Prostate gland (tissue), 2 donors: Measurements from ENCODE around the gene PHF23. TPM values are rescaled to one million over a fixed set of nuclear protein-coding genes. Genes with fewer than 3 reads are reported as not detected.

ENCODE experiments used
- DNase-seq: peaks from one replicate; pipeline ENCODE4 v3.0.0-alpha.2; 2019; ENCODE audit warnings: low spot score
- H3K27ac ChIP-seq, 2 donors: fragments of 200-600 bp; sonication (generic); 2 replicates each; pipeline ENCODE4 v1.5.1; 2017 to 2019
- H3K27me3 ChIP-seq: fragments of 200-600 bp; sonication (generic); replicated peaks from 2 replicates; pipeline ENCODE4 v1.5.1; 2019; ENCODE audit not compliant: insufficient read depth
- H3K36me3 ChIP-seq, 2 donors: fragments of 200-600 bp; sonication (generic); 1 replicate in 1 of 2; 2 replicates in 1 of 2; pipeline versions ENCODE4 v1.5.1 to v1.8.1; 2017 to 2019
- H3K4me1 ChIP-seq: fragments of 200-600 bp; sonication (generic); replicated peaks from 2 replicates; pipeline ENCODE4 v1.5.1; 2019
- H3K4me3 ChIP-seq, 2 donors: fragments of 200-600 bp; sonication (generic); 2 replicates each; pipeline ENCODE4 v1.5.1; 2017 to 2019
- H3K9me3 ChIP-seq: fragments of 200-600 bp; sonication (generic); 2 replicates; pipeline ENCODE4 v1.5.1; 2017
- POLR2A ChIP-seq: fragments of 450-650 bp; IDR thresholded peaks from one replicate; pipeline ENCODE4 v1.6.1; 2016; ENCODE audit warnings: antibody characterized with exemption, mild to moderate bottlenecking
- POLR2AphosphoS5 ChIP-seq: sonication (generic); formaldehyde crosslinking; IDR thresholded peaks from one replicate; pipeline ENCODE4 v1.6.1; 2017; ENCODE audit warnings: antibody characterized with exemption
- WGBS: methylation state at CpG from one replicate; pipeline ENCODE4 v1.1.5; 2018; 5-methylcytosine and 5-hydroxymethylcytosine counted together
- intact Hi-C: fragments of 100-400 bp; cut with DNase I; formaldehyde crosslinking; loops from one replicate; pipeline ENCODE4 v1.14.2; 2022
- total RNA-seq, 2 donors: library from RNA; depleted of rRNA; stranded (reverse); fragments of >200 nt; gene quantifications; one replicate each; pipeline ENCODE4 v1.1.0, GENCODE V29; 2016
- TF ChIP-seq, protein P1 (sequence below), 4 experiments: fragments of 200-600 bp in 2 of 4; fragments of 450-650 bp in 2 of 4; sonication (generic) in 2 of 4; IDR thresholded peaks; 1 replicate in 3 of 4; 2 replicates in 1 of 4; pipeline ENCODE4 v1.5.1; 2016 to 2019; ENCODE audit warnings: antibody characterized with exemption in 4 of 4, mild to moderate bottlenecking in 2 of 4, moderate library complexity in 2 of 4

The PHF23 gene
- total RNA-seq, 2 donors from 2014 or later: 41.2 to 92.5 TPM

DNA sequence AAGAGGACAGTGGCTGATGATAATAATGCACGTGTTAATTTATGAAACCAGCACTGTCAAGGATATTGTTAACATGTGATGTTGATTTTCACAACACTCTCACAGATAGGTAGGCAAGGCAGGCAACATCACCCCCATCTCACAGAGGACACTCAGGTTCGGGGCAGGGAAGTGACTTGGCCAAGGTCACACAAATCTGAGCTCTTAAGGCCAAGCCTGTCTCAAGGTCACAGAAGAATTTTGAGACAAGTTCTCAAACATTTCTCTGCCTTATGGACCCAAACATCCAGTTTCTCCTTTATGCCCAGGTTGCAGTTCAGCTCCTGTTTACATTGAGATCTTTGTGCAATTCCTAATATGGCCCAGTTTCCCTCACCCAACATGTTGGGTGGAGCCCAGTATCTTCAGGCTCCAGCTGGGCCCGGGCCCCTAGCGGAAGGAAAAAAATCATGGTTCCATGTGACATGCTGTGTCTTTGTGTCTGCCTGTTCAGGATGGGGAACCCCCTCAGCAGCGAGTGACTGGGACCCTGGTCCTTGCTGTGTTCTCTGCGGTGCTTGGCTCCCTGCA is 43.6 kb upstream of the PHF23 start:
- 59% methylated on average over 6 of the region's 6 CpGs for WGBS
- H3K27ac ChIP-seq: peak overlapping the region; percentile 77

DNA sequence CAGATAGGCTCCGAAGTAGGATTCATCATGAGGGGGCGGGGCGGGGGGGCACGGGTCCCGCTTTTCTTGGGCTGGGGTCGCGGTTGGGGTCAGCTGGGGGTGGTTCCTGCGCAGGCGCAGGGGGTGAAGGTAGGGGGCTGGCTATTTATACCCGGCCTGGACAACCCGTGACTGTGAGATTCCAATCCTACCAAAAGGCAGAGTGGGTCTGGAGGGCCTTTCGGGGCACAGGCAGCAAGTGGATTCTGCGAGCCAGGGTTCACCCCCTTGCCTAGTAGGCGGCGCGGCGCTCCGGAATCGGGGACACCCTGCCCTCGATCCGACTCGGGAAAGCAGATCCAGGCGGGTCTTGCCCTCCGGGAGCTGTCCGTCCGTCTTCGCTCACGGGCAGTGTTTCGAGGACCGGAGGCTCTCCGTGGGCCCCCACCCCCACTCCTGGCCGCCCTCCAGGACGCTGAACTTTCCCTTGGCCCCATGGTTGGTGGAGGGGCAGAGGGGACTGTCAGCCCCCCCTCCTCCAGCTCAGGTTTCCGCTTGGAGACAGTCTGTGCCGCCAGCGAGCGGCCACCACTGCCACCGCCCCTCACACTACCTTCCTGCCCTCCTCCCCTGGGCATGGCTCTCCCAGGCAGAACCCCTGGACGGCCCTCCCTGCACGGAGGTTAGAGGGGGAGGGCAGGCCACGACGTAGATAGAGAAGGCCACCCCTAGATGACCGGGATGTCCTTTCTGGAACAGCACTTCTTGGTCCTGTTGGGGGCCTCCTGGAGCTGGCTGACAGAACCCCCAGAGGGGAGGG is 42.9 kb upstream of the PHF23 start:
- no peaks in the 10 kb centered on the region for H3K9me3 ChIP-seq
- H3K4me1 ChIP-seq: peaks cover 9% of the 10 kb centered on the region
- no peaks in the 10 kb centered on the region for H3K36me3 ChIP-seq
- TF ChIP-seq POLR2AphosphoS5 (no peak), POLR2A (no peak)
- TF ChIP-seq, protein P1, sequence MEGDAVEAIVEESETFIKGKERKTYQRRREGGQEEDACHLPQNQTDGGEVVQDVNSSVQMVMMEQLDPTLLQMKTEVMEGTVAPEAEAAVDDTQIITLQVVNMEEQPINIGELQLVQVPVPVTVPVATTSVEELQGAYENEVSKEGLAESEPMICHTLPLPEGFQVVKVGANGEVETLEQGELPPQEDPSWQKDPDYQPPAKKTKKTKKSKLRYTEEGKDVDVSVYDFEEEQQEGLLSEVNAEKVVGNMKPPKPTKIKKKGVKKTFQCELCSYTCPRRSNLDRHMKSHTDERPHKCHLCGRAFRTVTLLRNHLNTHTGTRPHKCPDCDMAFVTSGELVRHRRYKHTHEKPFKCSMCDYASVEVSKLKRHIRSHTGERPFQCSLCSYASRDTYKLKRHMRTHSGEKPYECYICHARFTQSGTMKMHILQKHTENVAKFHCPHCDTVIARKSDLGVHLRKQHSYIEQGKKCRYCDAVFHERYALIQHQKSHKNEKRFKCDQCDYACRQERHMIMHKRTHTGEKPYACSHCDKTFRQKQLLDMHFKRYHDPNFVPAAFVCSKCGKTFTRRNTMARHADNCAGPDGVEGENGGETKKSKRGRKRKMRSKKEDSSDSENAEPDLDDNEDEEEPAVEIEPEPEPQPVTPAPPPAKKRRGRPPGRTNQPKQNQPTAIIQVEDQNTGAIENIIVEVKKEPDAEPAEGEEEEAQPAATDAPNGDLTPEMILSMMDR (IDR thresholded peaks at IDR 0.05): no peak
- no peak for DNase-seq
- no peaks in the 10 kb centered on the region for H3K27me3 ChIP-seq
- H3K27ac ChIP-seq: peak overlapping the region; percentile 77
- peak overlapping the region; percentile 34 to 41 for H3K4me3 ChIP-seq
- intact Hi-C loops: loop anchor here (2.0 to 10.0 kb wide), 2 partner anchors 29 to 237 kb away; partner anchors contain the start of genes ELP5 and SLC16A11
- 2% methylated on average over 41 of the region's 43 CpGs for WGBS

More for the DNA sequence above, 43.6 kb upstream of the PHF23 start:
- DNase-seq: no peak
- intact Hi-C loops: loop anchor here (10.0 kb wide), 1 partner anchor 238 kb away; the partner anchor contains the start of gene SLC16A11
- no peaks in the 10 kb centered on the region for H3K27me3 ChIP-seq
- no peaks in the 10 kb centered on the region for H3K9me3 ChIP-seq
- H3K4me3 ChIP-seq: peak overlapping the region in 1 of 2 donors; percentile 41
- peaks cover 9% of the 10 kb centered on the region for H3K4me1 ChIP-seq
- TF ChIP-seq POLR2A: no peak
- TF ChIP-seq POLR2AphosphoS5: no peak
- H3K36me3 ChIP-seq: no peaks in the 10 kb centered on the region

DNA sequence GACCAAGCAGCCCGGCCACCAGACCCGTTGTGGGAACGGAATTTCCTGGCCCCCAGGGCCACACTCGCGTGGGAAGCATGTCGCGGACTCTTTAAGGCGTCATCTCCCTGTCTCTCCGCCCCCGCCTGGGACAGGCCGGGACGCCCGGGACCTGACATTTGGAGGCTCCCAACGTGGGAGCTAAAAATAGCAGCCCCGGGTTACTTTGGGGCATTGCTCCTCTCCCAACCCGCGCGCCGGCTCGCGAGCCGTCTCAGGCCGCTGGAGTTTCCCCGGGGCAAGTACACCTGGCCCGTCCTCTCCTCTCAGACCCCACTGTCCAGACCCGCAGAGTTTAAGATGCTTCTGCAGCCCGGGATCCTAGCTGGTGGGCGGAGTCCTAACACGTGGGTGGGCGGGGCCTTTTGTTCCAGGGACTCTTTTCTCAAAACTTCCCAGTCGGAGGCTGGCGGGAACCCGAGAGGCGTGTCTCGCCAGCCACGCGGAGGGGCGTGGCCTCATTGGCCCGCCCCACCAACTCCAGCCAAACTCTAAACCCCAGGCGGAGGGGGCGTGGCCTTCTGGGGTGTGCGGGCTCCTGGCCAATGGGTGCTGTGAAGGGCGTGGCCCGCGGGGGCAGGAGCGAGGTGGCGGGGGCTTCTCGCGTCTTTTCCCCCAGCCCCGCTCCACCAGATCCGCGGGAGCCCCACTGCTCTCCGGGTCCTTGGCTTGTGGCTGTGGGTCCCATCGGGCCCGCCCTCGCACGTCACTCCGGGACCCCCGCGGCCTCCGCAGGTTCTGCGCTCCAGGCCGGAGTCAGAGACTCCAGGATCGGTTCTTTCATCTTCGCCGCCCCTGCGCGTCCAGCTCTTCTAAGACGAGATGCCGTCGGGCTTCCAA is 42.1 kb upstream of the PHF23 start, which contains the start of gene SLC2A4:
Gene SLC2A4, plus strand, starts transcription at position 645 of the 879 bp plus-strand sequence. Its CDS starts 217 bp downstream, at position 862.
- intact Hi-C loops: loop anchor here (2.0 to 10.0 kb wide), 2 partner anchors 29 to 237 kb away; partner anchors contain the start of genes ELP5 and SLC16A11
- TF ChIP-seq, protein P1 (IDR thresholded peaks at IDR 0.05): peak in 2 of 4 experiments; percentile 25 to 27
- TF ChIP-seq POLR2A (peak; percentile 62), POLR2AphosphoS5 (peak; percentile 87)
- peak within 1 kb of the TSS; percentile 77 for H3K27ac ChIP-seq
- peak; percentile 96 for DNase-seq
- peak within 1 kb of the TSS; percentile 34 to 41 for H3K4me3 ChIP-seq
- no peaks in the 10 kb centered on the region for H3K36me3 ChIP-seq
- H3K27me3 ChIP-seq: no peaks in the 10 kb centered on the region
- under 1% methylated on average over 58 of the region's 71 CpGs for WGBS
- no peaks in the 10 kb centered on the region for H3K9me3 ChIP-seq
- H3K4me1 ChIP-seq: peaks cover 9% of the 10 kb centered on the region

DNA sequence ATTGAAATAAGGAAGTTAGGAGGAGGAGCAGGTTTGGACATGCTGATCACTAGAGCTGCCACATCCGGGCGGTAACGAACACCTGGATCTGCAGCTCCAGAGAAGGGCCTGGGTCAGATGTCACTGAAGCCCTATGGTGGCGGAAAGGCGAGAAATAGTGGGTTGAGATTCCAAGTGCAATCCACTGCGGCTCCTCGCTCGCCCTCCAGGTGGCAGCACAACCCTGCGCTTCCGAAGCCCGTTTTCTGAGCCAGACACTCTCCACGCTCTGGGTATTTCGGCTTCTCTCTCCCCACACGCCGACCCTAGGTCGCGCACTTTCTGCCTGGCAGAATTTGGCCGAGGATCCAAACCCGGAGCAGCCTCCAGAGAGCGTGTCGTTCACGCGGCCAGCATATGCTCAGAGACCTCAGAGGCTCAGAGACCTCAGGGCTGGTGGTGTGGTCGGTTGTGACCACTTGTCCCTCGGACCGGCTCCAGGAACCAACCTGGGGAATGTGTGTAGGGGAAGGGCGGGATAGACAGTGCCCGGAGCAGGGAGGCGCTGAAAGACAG is 41.3 kb upstream of the PHF23 start:
- intact Hi-C loops: loop anchor here (1.0 to 10.0 kb wide), 3 partner anchors 16 to 236 kb away; partner anchors contain the start of genes ELP5 and SLC16A11
- H3K4me1 ChIP-seq: peaks cover 9% of the 10 kb centered on the region

More for the DNA sequence above, 41.3 kb upstream of the PHF23 start:
- H3K9me3 ChIP-seq: no peaks in the 10 kb centered on the region
- no peaks in the 10 kb centered on the region for H3K36me3 ChIP-seq
- no peaks in the 10 kb centered on the region for H3K27me3 ChIP-seq
- WGBS: under 1% methylated on average over 29 of the region's 29 CpGs
- peak; percentile 74 for DNase-seq
- TF ChIP-seq POLR2AphosphoS5: peak; percentile 59
- TF ChIP-seq, protein P1 (IDR thresholded peaks at IDR 0.05): peak; percentile 79 to 99 (median 88)
- peak; percentile 29 for TF ChIP-seq POLR2A
- peak overlapping the region; percentile 77 for H3K27ac ChIP-seq
- H3K4me3 ChIP-seq: peak overlapping the region; percentile 34 to 41
